Measurements from ENCODE around the gene PAIP2B. TPM values are rescaled to one million over a fixed set of nuclear protein-coding genes. Genes with fewer than 3 reads are reported as not detected.

The PAIP2B gene
- total and polyA plus RNA-seq, 9 of the 15 experiments (the other 6 are each of a cell fraction or from before 2014, with no cell fraction given) = 0.18 to 0.38 (median 0.25) TPM

- CTCF ChIA-PET (ENCODE audit: low intra/inter-chr PET ratio) = no interaction called here
These were observed 75.3 kb downstream of the PAIP2B start for GRCh38 chr2:71151620-71152019.

More at GRCh38 chr2:71151620-71152019, 75.3 kb downstream of the PAIP2B start:
- intact Hi-C loops (cut with micrococcal nuclease) = loop anchor here (10.0 kb wide), 1 partner anchor 147 kb away; no protein-coding TSS in a partner anchor
- FAIRE-seq (no peak), ATAC-seq (peak; percentile 16; the same call in 2 of the 3 replicates), DNase-seq (ENCODE audit: extremely low read depth in 1 of 4, low spot score in 3 of 4) (no peak)
- H3K27ac ChIP-seq (ENCODE audit: extremely low read depth, low read depth, low read length) = no peak overlapping the region
- H3K27me3 ChIP-seq (ENCODE audit: control insufficient read depth in 2 of 2, insufficient read depth in 2 of 2, low read length in 2 of 2) = peaks cover 9 to 31% of the 10 kb centered on the region in 2 experiments; a peak in 4 of 5 replicates
- in situ Hi-C loops (cut with MboI) = no loop called here
- no peaks in the 10 kb centered on the region for H3K9me1 ChIP-seq (ENCODE audit: control insufficient read depth, insufficient read depth, low read length)
- H3K4me3 ChIP-seq = no peak overlapping the region
- H2AFZ ChIP-seq (ENCODE audit: low read depth, low read length) = no peak overlapping the region
- H4K20me1 ChIP-seq (replicated peaks; ENCODE audit: control insufficient read depth, insufficient read depth, low read length) = peaks cover 12% of the 10 kb centered on the region; the same call in 1 of the 2 replicates
- TF ChIP-seq MGA (IDR thresholded peaks at IDR 0.05) (no peak), SMAD2 (IDR thresholded peaks at IDR 0.05; ENCODE audit: low read depth, low read length) (no peak), RFX7 (CRISPR knock-in tag; IDR thresholded peaks at IDR 0.05) (no peak), ZFP1 (CRISPR knock-in tag; IDR thresholded peaks at IDR 0.05) (no peak), GATA2 (CRISPR knock-in tag; IDR thresholded peaks at IDR 0.05) (no peak), PHB2 (IDR thresholded peaks at IDR 0.05; ENCODE audit: low read depth) (no peak)
- TF ChIP-seq, protein P1, sequence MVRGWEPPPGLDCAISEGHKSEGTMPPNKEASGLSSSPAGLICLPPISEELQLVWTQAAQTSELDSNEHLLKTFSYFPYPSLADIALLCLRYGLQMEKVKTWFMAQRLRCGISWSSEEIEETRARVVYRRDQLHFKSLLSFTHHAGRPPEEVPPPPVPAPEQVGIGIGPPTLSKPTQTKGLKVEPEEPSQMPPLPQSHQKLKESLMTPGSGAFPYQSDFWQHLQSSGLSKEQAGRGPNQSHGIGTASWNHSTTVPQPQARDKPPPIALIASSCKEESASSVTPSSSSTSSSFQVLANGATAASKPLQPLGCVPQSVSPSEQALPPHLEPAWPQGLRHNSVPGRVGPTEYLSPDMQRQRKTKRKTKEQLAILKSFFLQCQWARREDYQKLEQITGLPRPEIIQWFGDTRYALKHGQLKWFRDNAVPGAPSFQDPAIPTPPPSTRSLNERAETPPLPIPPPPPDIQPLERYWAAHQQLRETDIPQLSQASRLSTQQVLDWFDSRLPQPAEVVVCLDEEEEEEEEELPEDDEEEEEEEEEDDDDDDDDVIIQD (CRISPR knock-in tag; IDR thresholded peaks at IDR 0.05) = no peak
- no peaks in the 10 kb centered on the region for H3K9me3 ChIP-seq (replicated peaks; ENCODE audit: control insufficient read depth, insufficient read depth, low read depth, low read length)
- H3K4me1 ChIP-seq (replicated peaks in 1 of 2; ENCODE audit: control insufficient read depth in 2 of 2, insufficient read depth in 2 of 2, low read length in 2 of 2) = no peaks in the 10 kb centered on the region; a peak in 1 of 5 replicates
- no TSS peak for BruUV-seq (replicated peaks)
- H3K4me2 ChIP-seq (ENCODE audit: insufficient read depth, low read length) = no peak overlapping the region
- POLR2A ChIA-PET = interaction anchor here (0.6 to 1.5 kb wide), 2 partner anchors 21 to 276 kb away, joined by 3 read pairs; no protein-coding TSS in a partner anchor
- WGBS (ENCODE audit: insufficient coverage, low coverage, missing lambda C conversion rate) = 47% methylated on average over 1 of the region's 1 CpG
- peaks cover 40% of the 10 kb centered on the region; the same call in 2 of the 3 replicates for H3K36me3 ChIP-seq (ENCODE audit: control insufficient read depth, insufficient read depth, low read length)
- no peak overlapping the region for H3K9ac ChIP-seq (ENCODE audit: insufficient read depth in 1 of 2, low read depth in 2 of 2, low read length in 2 of 2)
- no peaks in the 10 kb centered on the region for H3K79me2 ChIP-seq (ENCODE audit: control insufficient read depth, insufficient read depth, low read length)

Data from K562 (cell line).